ENCODE data around the gene LRRD1.
A peak's percentile ranks its signal among the peaks of the same experiment; 100 is the strongest.
"Not testable (repeated sequence)": the region's sequence is repeated elsewhere in the genome, so short reads cannot be mapped to it uniquely, and the experiment has no call there.

The LRRD1 gene

GRCh38 chr7:92200791-92201190 is 21.8 kb upstream of the LRRD1 start:
- no peak for TF ChIP-seq CTCF (IDR thresholded peaks at IDR 0.05; ENCODE audit: extremely low read depth, missing control alignments)
- DNase-seq (ENCODE audit: low spot score) = no peak

GRCh38 chr7:92192326-92192725 is 13.4 kb upstream of the LRRD1 start:
- TF ChIP-seq CTCF (IDR thresholded peaks at IDR 0.05; ENCODE audit: extremely low read depth, missing control alignments) = no peak
- DNase-seq (ENCODE audit: low spot score) = no peak

GRCh38 chr7:92189246-92189645 is 10.3 kb upstream of the LRRD1 start:
- not testable (repeated sequence) for DNase-seq (ENCODE audit: low spot score)

GRCh38 chr7:92184294-92184693 is 5.4 kb upstream of the LRRD1 start:
- DNase-seq (ENCODE audit: low spot score) = not testable (repeated sequence)

- no peak for DNase-seq (ENCODE audit: low spot score)
- no peak for TF ChIP-seq CTCF (IDR thresholded peaks at IDR 0.05; ENCODE audit: extremely low read depth, missing control alignments)
Measured at GRCh38 chr7:92177362-92177761, 1.6 kb downstream of the LRRD1 start.

GRCh38 chr7:92169529-92169928 is 9.4 kb downstream of the LRRD1 start:
- not testable (repeated sequence) for DNase-seq (ENCODE audit: low spot score)

- TF ChIP-seq CTCF (IDR thresholded peaks at IDR 0.05; ENCODE audit: extremely low read depth, missing control alignments) = no peak
- no peak for DNase-seq (ENCODE audit: low spot score)
Measured at GRCh38 chr7:92161271-92161670, 17.7 kb downstream of the LRRD1 start.

- DNase-seq (ENCODE audit: low spot score) = peak; percentile 45
Measured at GRCh38 chr7:92158660-92159575, 20.0 kb downstream of the LRRD1 start.

More at GRCh38 chr7:92158660-92159575, 20.0 kb downstream of the LRRD1 start:
- TF ChIP-seq CTCF (IDR thresholded peaks at IDR 0.05; ENCODE audit: extremely low read depth, missing control alignments) = no peak

All from GM20000 (cell line).